ENCODE data around the gene OTOR.

GRCh38 chr20:16752082-16752481 lies 3.9 kb downstream of the OTOR start:
- TF ChIP-seq EZH2 (IDR thresholded peaks at IDR 0.05; ENCODE audit: borderline replicate concordance, low read depth, low read length, severe bottlenecking) (no peak), CTCF (IDR thresholded peaks at IDR 0.05; ENCODE audit: extremely low read depth in 1 of 2, insufficient read depth in 1 of 2, low read depth in 1 of 2, low read length in 2 of 2) (no peak), POLR2AphosphoS5 (IDR thresholded peaks at IDR 0.05; ENCODE audit: insufficient read depth, low read depth, low read length) (no peak), POLR2A (IDR thresholded peaks at IDR 0.05; ENCODE audit: low read depth, low read length) (no peak), MAX (IDR thresholded peaks at IDR 0.05; ENCODE audit: insufficient read depth, insufficient read length) (no peak), JUN (IDR thresholded peaks at IDR 0.05; ENCODE audit: borderline replicate concordance, insufficient read depth, insufficient read length, low read depth) (no peak), MYC (IDR thresholded peaks at IDR 0.05; ENCODE audit: low read depth, low read length) (no peak)
